GM18867 (cell line): ENCODE results near the gene SLC43A2.
A peak's percentile ranks its signal among the peaks of the same experiment; 100 is the strongest.
"Not testable (repeated sequence)": the region's sequence is repeated elsewhere in the genome, so short reads cannot be mapped to it uniquely, and the experiment has no call there.

ENCODE experiments used
- ATAC-seq: cut with Tn5 transposase; IDR thresholded peaks from one replicate; pipeline ENCODE4 v1.9.1; 2021; ENCODE audit warnings: mild to moderate bottlenecking, moderate library complexity; ENCODE audit not compliant: unreplicated experiment

SLC43A2 gene

GRCh38 chr17:1565877-1566276, 62.8 kb downstream of the SLC43A2 start:
- ATAC-seq: no peak

- no peak for ATAC-seq
These were observed 64.6 kb downstream of the SLC43A2 start for GRCh38 chr17:1563786-1564613.

GRCh38 chr17:1563471-1563785, 65.2 kb downstream of the SLC43A2 start:
- ATAC-seq: not testable (repeated sequence)

- ATAC-seq: peak; percentile 32
These were observed 66.4 kb downstream of the SLC43A2 start for GRCh38 chr17:1562176-1562643.

- peak; percentile 14 for ATAC-seq
These were observed 67.0 kb downstream of the SLC43A2 start for GRCh38 chr17:1561420-1562175.

- no peak for ATAC-seq
These were observed 67.7 kb downstream of the SLC43A2 start for GRCh38 chr17:1560858-1561355.

DNA sequence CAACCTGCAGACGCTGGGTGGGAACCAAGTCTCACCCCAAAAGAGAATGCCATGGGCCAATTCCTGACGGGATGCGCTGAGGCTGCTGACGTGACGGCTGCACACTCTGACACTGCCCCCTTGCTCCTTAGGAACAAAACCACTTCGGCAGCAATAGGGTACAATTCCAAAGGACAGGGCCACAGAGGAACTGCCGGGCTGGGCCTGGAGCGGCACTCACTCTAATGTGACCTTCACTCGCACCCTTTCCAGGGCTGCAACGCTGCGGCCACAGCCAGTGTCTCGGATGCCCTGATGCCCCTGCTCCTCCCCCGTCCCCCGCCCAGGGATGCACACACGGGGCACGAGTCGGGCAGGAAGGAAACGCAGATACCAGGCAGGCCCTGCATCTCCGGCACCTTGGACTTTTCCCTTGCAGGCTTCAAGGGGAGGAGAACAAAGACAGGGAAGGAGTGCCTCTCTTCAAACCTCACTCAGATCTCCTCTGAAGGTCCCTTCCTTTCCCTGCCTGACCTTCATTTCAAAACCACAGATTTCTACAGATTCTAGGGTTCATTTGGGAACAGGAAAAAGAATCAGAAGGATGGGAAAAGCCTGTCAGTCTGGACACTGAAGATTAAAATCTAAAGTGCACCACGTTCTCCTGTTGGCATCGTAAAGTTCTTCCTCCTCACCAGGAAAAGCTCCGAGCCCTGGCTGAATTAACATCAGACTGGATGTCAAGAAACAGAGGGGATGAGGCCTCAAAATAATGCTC, 68.4 kb downstream of the SLC43A2 start:
- ATAC-seq: no peak

DNA sequence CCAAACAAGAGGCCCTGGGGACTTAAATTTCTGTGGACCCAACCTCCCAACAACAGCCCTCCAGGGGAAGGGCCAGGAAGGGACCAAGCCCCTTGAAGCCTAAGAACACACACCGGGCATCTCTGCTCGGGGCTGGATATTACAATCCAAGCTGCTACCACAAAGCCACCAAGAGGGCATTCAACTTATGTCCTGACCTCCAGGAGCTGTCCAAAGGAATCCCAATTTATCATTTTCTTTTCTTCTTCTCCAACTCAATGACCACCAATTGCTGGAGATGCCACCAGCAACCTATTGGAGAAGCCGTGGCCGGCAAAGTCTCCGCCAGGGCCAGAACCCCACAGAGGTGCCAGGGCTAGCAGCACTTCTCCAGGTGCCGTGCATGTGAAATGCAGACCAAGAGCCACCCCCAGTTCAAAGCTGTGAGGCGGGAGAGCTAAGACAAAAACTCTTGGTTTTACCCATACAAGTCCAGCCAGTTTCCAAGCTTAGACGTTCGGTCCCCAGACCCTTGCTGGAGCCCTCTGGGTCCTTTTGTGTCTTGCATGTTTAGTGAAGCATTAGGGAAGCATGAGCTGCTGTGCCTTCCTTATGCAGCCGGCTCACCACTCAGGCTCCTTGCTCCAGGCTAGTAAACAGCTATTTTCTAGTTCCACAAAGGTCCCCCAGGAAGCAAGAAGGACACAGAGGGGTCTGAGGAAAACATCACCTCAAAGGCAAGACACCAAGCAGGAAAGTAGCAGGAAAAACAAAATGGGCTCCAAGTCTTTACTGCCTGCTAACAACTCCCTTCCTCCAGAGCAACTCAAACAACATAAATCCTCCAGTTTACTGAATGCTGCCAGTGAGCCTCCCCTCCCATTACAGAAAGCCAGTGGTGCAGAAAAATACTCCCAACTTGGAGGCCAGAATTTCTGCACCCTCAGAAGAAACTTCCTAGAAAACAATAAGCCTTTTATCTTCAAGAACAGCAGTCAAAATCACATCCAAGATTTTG, 69.3 kb downstream of the SLC43A2 start:
- no peak for ATAC-seq

GRCh38 chr17:1558401-1558800, 70.2 kb downstream of the SLC43A2 start:
- no peak for ATAC-seq

- no peak for ATAC-seq
These were observed 71.1 kb downstream of the SLC43A2 start for GRCh38 chr17:1557355-1558095.

DNA sequence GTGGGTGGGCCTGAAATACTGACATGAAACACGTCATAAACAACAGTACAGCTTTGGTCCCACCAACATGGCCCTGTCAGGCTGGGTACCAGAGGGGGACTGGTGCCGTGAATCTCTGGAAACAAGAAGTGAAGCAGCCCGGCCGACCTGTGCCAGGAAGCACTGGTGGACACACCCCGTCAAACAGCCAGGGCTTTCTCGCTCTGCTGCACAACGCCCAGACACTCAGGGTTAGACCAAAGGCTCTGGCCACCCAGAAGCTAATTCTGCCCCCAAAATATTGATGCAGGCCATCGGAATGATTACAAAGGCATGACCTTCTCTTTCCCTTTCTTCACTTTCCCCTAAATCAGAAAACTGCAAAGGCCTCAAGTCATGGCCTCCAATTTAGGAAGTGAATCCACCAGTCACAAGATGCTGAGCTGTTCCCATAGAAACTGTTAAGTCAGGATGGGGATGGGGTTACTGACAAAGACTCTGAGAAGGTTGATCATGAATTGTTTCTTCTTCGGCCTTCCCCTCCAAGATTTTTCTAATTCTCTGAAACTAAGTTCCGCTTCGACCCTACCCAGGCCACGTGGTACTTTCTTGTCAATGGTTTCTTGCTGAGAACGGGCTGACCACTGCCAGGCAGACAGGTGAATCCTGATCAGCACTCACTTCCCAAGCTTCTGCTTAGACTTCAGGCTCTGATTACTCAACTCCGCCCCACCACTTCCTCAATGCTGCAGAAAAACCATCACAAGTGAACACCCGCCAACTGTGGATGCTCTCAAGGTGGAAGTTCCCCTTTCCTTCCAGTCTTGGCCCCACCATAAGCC, 72.8 kb downstream of the SLC43A2 start:
- no peak for ATAC-seq

DNA sequence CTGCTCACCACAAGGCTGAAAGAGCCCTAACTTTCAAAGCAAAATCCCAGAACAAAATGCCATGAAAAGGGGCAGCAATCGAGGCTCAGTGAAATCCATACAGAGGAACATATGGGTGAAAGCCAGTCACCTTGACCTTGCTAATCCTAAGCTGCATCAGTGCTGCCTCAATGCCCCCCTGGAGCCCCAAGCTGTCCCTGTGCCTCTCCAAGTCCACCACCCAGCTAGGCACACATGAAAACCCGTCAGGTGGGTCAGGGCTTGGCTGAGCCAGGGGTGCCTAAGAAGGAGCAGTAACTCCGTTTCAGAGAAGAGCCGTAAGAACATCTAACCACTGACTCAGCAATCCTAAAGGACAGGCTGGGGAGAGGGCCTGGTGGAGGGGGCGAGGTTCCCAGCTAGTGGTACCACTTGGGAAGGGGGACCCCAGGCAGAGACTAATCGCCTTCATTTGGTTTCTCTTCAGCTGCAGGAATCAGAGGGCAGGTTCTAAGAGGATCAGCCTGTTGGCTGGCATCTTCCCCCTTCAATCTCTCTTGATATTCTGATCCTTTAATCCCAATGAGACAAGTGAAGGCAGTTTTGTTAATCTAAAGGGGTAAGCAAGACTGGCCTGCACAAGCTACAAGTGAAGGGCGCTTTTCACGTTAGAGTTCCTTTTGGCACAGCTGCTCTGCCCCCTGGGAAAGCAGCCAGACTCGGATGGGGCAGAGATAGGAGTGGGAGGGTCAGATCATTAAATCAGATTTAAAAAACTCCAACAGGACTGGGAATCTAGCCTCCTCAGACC, 73.7 kb downstream of the SLC43A2 start:
- no peak for ATAC-seq

DNA sequence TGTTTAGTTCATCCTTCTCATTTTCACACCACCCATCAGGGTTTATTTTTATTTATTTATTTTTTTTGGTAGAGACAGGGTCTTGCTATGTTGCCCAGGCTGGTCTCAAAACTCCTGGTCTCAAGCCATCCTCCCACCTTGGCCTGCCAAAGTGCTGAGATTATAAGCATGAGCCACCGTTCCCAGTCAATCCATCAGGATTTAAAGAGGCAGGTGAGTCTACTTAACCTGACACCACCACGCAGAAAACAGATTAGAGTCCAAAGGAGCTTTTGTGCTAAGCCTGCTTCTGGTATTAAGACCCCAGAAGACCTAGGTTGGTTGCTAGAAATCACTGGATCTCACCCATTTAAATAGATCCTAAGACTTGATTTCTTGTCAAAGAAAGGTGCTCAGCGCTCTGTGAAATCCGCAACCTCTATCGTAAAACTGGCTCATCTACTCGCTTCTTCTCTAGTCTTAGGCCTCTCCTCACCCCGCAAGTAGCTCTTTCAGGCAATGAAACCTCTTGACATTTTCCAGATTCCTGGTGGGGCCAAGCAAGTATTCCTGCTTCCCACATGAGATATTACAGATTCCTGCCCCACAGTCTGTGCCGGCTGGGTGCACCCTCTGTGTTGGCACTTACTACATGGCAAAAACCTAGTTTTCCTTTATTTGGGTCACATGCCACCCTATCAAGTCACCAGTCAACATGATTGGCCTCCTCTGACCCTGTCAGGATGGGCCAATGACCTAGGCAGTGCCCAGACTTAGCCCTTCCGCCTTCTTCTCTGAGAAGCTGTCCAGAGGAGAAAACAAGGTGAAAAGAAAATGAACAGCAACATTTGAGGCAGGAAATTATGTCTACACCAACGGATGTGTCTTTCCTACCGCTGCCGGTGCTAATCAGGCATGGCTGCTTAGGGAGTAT, 75.0 kb downstream of the SLC43A2 start:
- ATAC-seq: no peak

DNA sequence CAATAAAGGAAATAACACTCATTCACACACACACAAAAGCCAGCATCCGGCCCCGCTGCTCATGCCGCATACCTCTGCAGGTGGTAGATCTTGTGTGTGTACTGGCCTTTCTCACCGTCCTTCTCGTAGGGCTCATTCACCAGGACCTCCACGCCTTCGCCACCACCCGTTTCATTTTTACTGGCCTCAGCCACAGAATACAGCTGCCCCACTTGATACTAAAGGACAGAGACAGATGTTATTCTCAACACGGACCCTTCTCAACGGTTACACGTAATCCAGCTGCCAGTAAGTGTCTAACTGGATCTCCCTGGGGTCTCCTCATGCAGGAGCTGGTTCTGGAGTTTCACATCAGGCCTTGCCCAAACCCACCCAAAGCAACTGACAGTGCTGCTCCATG, 75.7 kb downstream of the SLC43A2 start:
- ATAC-seq: no peak

- no peak for ATAC-seq
These were observed 76.9 kb downstream of the SLC43A2 start for GRCh38 chr17:1551741-1552140.

- ATAC-seq: no peak
These were observed 80.6 kb downstream of the SLC43A2 start for GRCh38 chr17:1548032-1548431.
